ENCODE data around the gene MCUB. TPM values are rescaled to one million over a fixed set of nuclear protein-coding genes. Genes with fewer than 3 reads are reported as not detected.
A peak's percentile ranks its signal among the peaks of the same experiment; 100 is the strongest.

Gene MCUB
- total and polyA plus RNA-seq, 9 of the 15 experiments (the other 6 are each of a cell fraction or from before 2014, with no cell fraction given), result 1.4 to 21.5 (median 5.4) TPM

- no peak for TF ChIP-seq POLR2H (tag; IDR thresholded peaks at IDR 0.05; ENCODE audit: low read depth)
- TF ChIP-seq RCOR1 (IDR thresholded peaks at IDR 0.05; ENCODE audit: borderline replicate concordance in 1 of 2, low read depth in 2 of 2, low read length in 2 of 2), result peak in 1 of 2 experiments; percentile 51; a peak in 1 of 4 replicates
- TF ChIP-seq KDM1A (IDR thresholded peaks at IDR 0.05), result peak; percentile 65 to 71; a peak in 3 of 4 replicates
- no peak for TF ChIP-seq MEF2A (IDR thresholded peaks at IDR 0.05; ENCODE audit: control insufficient read depth, low read depth, low read length)
- TF ChIP-seq TEAD4 (IDR thresholded peaks at IDR 0.05; ENCODE audit: low read length), result no peak; the same call in 1 of the 2 replicates
- no peak for TF ChIP-seq TEAD4 (CRISPR knock-in tag; IDR thresholded peaks at IDR 0.05; ENCODE audit: borderline replicate concordance)
- TF ChIP-seq POLR3G (IDR thresholded peaks at IDR 0.05; ENCODE audit: extremely low read depth, insufficient read length, insufficient replicate concordance), result no peak
- peak; percentile 60 for TF ChIP-seq VEZF1 (CRISPR knock-in tag; IDR thresholded peaks at IDR 0.05)
- TF ChIP-seq ZNF830 (CRISPR knock-in tag; IDR thresholded peaks at IDR 0.05), result no peak
- no peak for TF ChIP-seq SFPQ (IDR thresholded peaks at IDR 0.05; ENCODE audit: low read depth, low read length)
- TF ChIP-seq SMARCE1 (IDR thresholded peaks at IDR 0.05), result 0 out of 2 replicates have a peak, but pooled peaks have one; percentile 46
- peak; percentile 54; the same call in 1 of the 2 replicates for TF ChIP-seq FOSL1 (tag; conservative IDR thresholded peaks at IDR 0.05)
- no peak for TF ChIP-seq CBX1 (IDR thresholded peaks at IDR 0.05; ENCODE audit: low read depth)
- TF ChIP-seq ZKSCAN3 (CRISPR knock-in tag; IDR thresholded peaks at IDR 0.05), result no peak
- TF ChIP-seq ZNF512 (tag; IDR thresholded peaks at IDR 0.05), result peak; percentile 72
- 0 out of 4 replicates have a peak, but pooled peaks of 1 of the 2 experiments have one; percentile 22 for TF ChIP-seq TRIM24 (IDR thresholded peaks at IDR 0.05)
- TF ChIP-seq ZNF133 (CRISPR knock-in tag; IDR thresholded peaks at IDR 0.05), result no peak
- peak; percentile 61; the same call in 1 of the 2 replicates for TF ChIP-seq ETV1 (tag; conservative IDR thresholded peaks at IDR 0.05; ENCODE audit: low read depth)
- no peak for TF ChIP-seq WHSC1 (IDR thresholded peaks at IDR 0.05; ENCODE audit: low read length)
- TF ChIP-seq ZBTB26 (CRISPR knock-in tag; IDR thresholded peaks at IDR 0.05), result no peak
- TF ChIP-seq E2F1 (CRISPR knock-in tag; IDR thresholded peaks at IDR 0.05), result no peak
Observed at GRCh38 chr4:109560687-109561461, 828 bp downstream of the MCUB start (continued).
